K562 (cell line): Measurements from ENCODE around the gene GRK3. TPM values are rescaled to one million over a fixed set of nuclear protein-coding genes. Genes with fewer than 3 reads are reported as not detected.
"Not testable (repeated sequence)": the region's sequence is repeated elsewhere in the genome, so short reads cannot be mapped to it uniquely, and the experiment has no call there.

ENCODE experiments used
- ATAC-seq: fragments of 200-7000 bp; cut with Tn5 transposase; 3 replicates; pipeline ENCODE4 v1.9.1; 2020; ENCODE audit warnings: moderate library complexity
- BruUV-seq: library from RNA; stranded (reverse); fragments of 400-500 nt; replicated peaks from 2 replicates; lab custom pipeline; 2021; lab: Mats Ljungman, UMichigan
- CTCF ChIA-PET: fragments of 300-600 bp; formaldehyde crosslinking; extraction: SDS; loops from one replicate; lab custom pipeline; 2021; ENCODE audit warnings: low intra/inter-chr PET ratio; lab: Yijun Ruan, JAX
- POLR2A ChIA-PET: fragments of 300-600, 350-650 bp; sonication (Branson Sonifier 250); formaldehyde crosslinking; extraction: SDS; loops from one replicate; lab custom pipeline; 2021; ENCODE audit warnings: antibody characterized with exemption, inconsistent platforms; lab: Yijun Ruan, JAX
- DNase-seq, 4 experiments: peaks; one replicate each; pipeline versions ENCODE4 v3.0.0 to v3.0.0-alpha.2; 2011 to 2018; ENCODE audit warnings: low spot score in 3 of 4, mixed read lengths in 3 of 4; ENCODE audit errors: extremely low read depth in 1 of 4
- FAIRE-seq: peaks from 2 replicates; lab custom pipeline; 2011; peaks lifted over from hg19 to GRCh38; lab: Jason Lieb, UNC
- H2AFZ ChIP-seq: 2 replicates; pipeline ENCODE4 v1.6.0; 2011; ENCODE audit warnings: low read depth, low read length, control low read depth, inconsistent platforms
- H3K27ac ChIP-seq: fragments of 200-600 bp; 3 replicates; pipeline ENCODE4 v1.8.0; 2011; ENCODE audit warnings: low read depth, mild to moderate bottlenecking, control low read depth, inconsistent platforms, low read length, moderate library complexity, mixed read lengths; ENCODE audit errors: extremely low read depth
- H3K27me3 ChIP-seq, 2 experiments: fragments of 300-600 bp in 1 of 2; 2 replicates in 1 of 2; 3 replicates in 1 of 2; pipeline versions ENCODE4 v1.6.0 to v1.8.0; 2011; ENCODE audit warnings: inconsistent platforms in 2 of 2, low read length in 2 of 2, mild to moderate bottlenecking in 1 of 2, mixed read lengths in 1 of 2, moderate library complexity in 1 of 2; ENCODE audit not compliant: control insufficient read depth in 2 of 2, insufficient read depth in 2 of 2
- H3K36me3 ChIP-seq: fragments of 300-600 bp; 3 replicates; pipeline ENCODE4 v1.8.0; 2011; ENCODE audit warnings: mild to moderate bottlenecking, low read length, inconsistent platforms; ENCODE audit not compliant: control insufficient read depth, insufficient read depth
- H3K4me1 ChIP-seq, 2 experiments: fragments of 200-600 bp in 1 of 2; replicated peaks in 1 of 2; 2 replicates in 1 of 2; 3 replicates in 1 of 2; pipeline versions ENCODE4 v1.5.1 to v1.8.0; 2011; ENCODE audit warnings: inconsistent platforms in 2 of 2, low read length in 2 of 2, mild to moderate bottlenecking in 1 of 2, mixed read lengths in 1 of 2, moderate library complexity in 1 of 2; ENCODE audit not compliant: control insufficient read depth in 2 of 2, insufficient read depth in 2 of 2
- H3K4me2 ChIP-seq: 2 replicates; pipeline ENCODE4 v1.6.1; 2011; ENCODE audit warnings: low read length, control low read depth, inconsistent platforms, mixed read lengths; ENCODE audit not compliant: insufficient read depth
- H3K4me3 ChIP-seq: fragments of 200-600 bp; sonication (generic), shearing (Covaris generic); 2 replicates; pipeline ENCODE4 v1.5.1; 2016; ENCODE audit warnings: control low read depth, inconsistent platforms
- H3K79me2 ChIP-seq: fragments of 200-600 bp; 3 replicates; pipeline ENCODE4 v1.8.0; 2011; ENCODE audit warnings: low read length, inconsistent platforms; ENCODE audit not compliant: control insufficient read depth, insufficient read depth
- H3K9ac ChIP-seq, 2 experiments: 2 replicates each; pipeline versions ENCODE4 v1.6.0 to v1.6.1; 2011; ENCODE audit warnings: low read depth in 2 of 2, low read length in 2 of 2, control low read depth in 1 of 2, inconsistent platforms in 1 of 2, mild to moderate bottlenecking in 1 of 2, mixed read lengths in 1 of 2; ENCODE audit not compliant: insufficient read depth in 1 of 2
- H3K9me1 ChIP-seq: one replicate; pipeline ENCODE4 v1.6.0; 2011; ENCODE audit warnings: inconsistent platforms, mild to moderate bottlenecking, low read length, moderate library complexity; ENCODE audit not compliant: control insufficient read depth, insufficient read depth
- H3K9me3 ChIP-seq: replicated peaks from 2 replicates; pipeline ENCODE4 v1.5.1; 2011; ENCODE audit warnings: low read depth, low read length, inconsistent platforms; ENCODE audit not compliant: control insufficient read depth, insufficient read depth
- H4K20me1 ChIP-seq: replicated peaks from 2 replicates; pipeline ENCODE4 v1.6.1; 2011; ENCODE audit warnings: low read length, inconsistent platforms, mixed read lengths; ENCODE audit not compliant: control insufficient read depth, insufficient read depth
- WGBS: fragments of 100-300 bp; shearing (Covaris generic); methylation state at CpG from one replicate; pipeline ENCODE4 v1.1.6; 2016; ENCODE audit warnings: low coverage, mixed read lengths; ENCODE audit not compliant: insufficient coverage; ENCODE audit errors: missing lambda C conversion rate; 5-methylcytosine and 5-hydroxymethylcytosine counted together
- in situ Hi-C: fragments of 300-500 bp; cut with MboI; formaldehyde crosslinking; loops from 4 replicates; pipeline ENCODE4 v1.15.0; 2018; ENCODE audit warnings: inconsistent platforms, mixed read lengths
- intact Hi-C: fragments of 100-400 bp; cut with micrococcal nuclease; formaldehyde crosslinking; loops from 2 replicates; pipeline ENCODE4 v1.14.2; 2022
- polyA plus RNA-seq, 8 experiments: library from polyadenylated mRNA; depleted of rRNA in 4 of 8; stranded (reverse) in 5 of 8; unstranded in 3 of 8; fragments of >200 nt; fragmentation: Nextera tagmentation in 2 of 8; fragmentation: Illumina TruSeq in 1 of 8; extraction: Ambion mirVana in 2 of 8; extraction: Trizol in 1 of 8; gene quantifications; 2 replicates each; pipeline versions ENCODE4 v1.2.1 to v1.2.3, GENCODE V29; 2011 to 2014; ENCODE audit warnings: inconsistent platforms in 1 of 8, missing spikeins in 1 of 8
- total RNA-seq, 7 experiments: library from RNA; depleted of rRNA in 6 of 7; stranded (reverse); fragments of >200 nt in 6 of 7; fragmentation: Illumina TruSeq in 2 of 7; extraction: Trizol in 2 of 7; gene quantifications; 2 replicates each; pipeline versions ENCODE4 v1.2.1 to v1.2.3, GENCODE V29; 2011 to 2021; ENCODE audit warnings: low replicate concordance in 1 of 7

The GRK3 gene
- total and polyA plus RNA-seq, 9 of the 15 experiments (the other 6 are each of a cell fraction or from before 2014, with no cell fraction given) = 1.4 to 7.6 (median 3.6) TPM

- H3K27me3 ChIP-seq, H4K20me1 ChIP-seq, FAIRE-seq, CTCF ChIA-PET, BruUV-seq, H3K36me3 ChIP-seq, in situ Hi-C loops, ATAC-seq, H3K9me1 ChIP-seq, H3K79me2 ChIP-seq, H3K4me3 ChIP-seq, H2AFZ ChIP-seq, H3K4me2 ChIP-seq, intact Hi-C loops, H3K9ac ChIP-seq, H3K9me3 ChIP-seq, POLR2A ChIA-PET, H3K27ac ChIP-seq, H3K4me1 ChIP-seq, DNase-seq: not testable (repeated sequence)
- WGBS = 0% methylated on average over 3 of the region's 3 CpGs
These were observed 36.4 kb upstream of the GRK3 start for GRCh38 chr22:25528068-25528467.

DNA sequence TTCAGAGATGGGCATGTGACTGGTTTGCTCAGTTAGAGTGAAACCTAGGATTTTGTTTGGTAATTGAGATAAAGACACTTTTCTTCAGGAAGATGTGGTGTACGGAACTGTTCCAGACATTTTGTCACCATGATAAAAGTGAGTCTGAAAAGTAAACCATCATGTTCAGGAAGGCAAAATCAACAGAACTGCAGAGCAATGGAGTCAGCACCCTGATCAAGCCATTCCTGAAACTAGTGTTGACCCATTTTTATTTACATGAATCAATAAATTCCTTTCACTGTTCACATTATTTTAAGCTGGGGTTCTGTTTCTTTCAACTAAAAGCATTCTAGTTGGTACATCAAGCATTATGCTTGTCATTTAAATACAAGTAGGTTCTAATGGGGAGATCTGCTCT is 35.4 kb upstream of the GRK3 start:
- H4K20me1 ChIP-seq, H3K27ac ChIP-seq, H3K27me3 ChIP-seq, H3K9me1 ChIP-seq, POLR2A ChIA-PET, CTCF ChIA-PET, FAIRE-seq, H3K9ac ChIP-seq, ATAC-seq, H2AFZ ChIP-seq, H3K4me3 ChIP-seq, intact Hi-C loops, H3K36me3 ChIP-seq, in situ Hi-C loops, H3K79me2 ChIP-seq, BruUV-seq, DNase-seq, H3K4me1 ChIP-seq, H3K4me2 ChIP-seq, H3K9me3 ChIP-seq: not testable (repeated sequence)
- WGBS = 0% methylated on average over 1 of the region's 1 CpG

GRCh38 chr22:25529541-25530137 is 34.8 kb upstream of the GRK3 start:
- POLR2A ChIA-PET, in situ Hi-C loops, BruUV-seq, H3K27me3 ChIP-seq, H3K79me2 ChIP-seq, DNase-seq, H3K36me3 ChIP-seq, H3K4me2 ChIP-seq, H3K27ac ChIP-seq, ATAC-seq, H3K9ac ChIP-seq, H4K20me1 ChIP-seq, CTCF ChIA-PET, H2AFZ ChIP-seq, H3K9me3 ChIP-seq, FAIRE-seq, H3K4me1 ChIP-seq, intact Hi-C loops, H3K4me3 ChIP-seq, H3K9me1 ChIP-seq: not testable (repeated sequence)
- 0% methylated on average over 3 of the region's 4 CpGs for WGBS

GRCh38 chr22:25531677-25532076 is 32.8 kb upstream of the GRK3 start:
- H3K4me2 ChIP-seq, in situ Hi-C loops, H3K4me1 ChIP-seq, BruUV-seq, H3K27me3 ChIP-seq, H3K9me3 ChIP-seq, CTCF ChIA-PET, POLR2A ChIA-PET, H3K9ac ChIP-seq, H3K27ac ChIP-seq, ATAC-seq, DNase-seq, H3K79me2 ChIP-seq, H4K20me1 ChIP-seq, H3K4me3 ChIP-seq, H2AFZ ChIP-seq, FAIRE-seq, H3K9me1 ChIP-seq, intact Hi-C loops, H3K36me3 ChIP-seq: not testable (repeated sequence)
- WGBS = 0% methylated on average over 1 of the region's 4 CpGs
